Stimulated activated naive CD8-positive, alpha-beta T cell treated with anti-CD3 and anti-CD28 coated beads, Interleukin-15, Interleukin-2, amounts not matched to agents 100 U/mL and 50 U/mL, for 24 hours (primary cell): ENCODE measurements around the gene RELN.
"Not testable (repeated sequence)": the region's sequence is repeated elsewhere in the genome, so short reads cannot be mapped to it uniquely, and the experiment has no call there.

Experiments
- ATAC-seq: fragments of 150-1000 bp; cut with Tn5 transposase; one replicate; pipeline ENCODE4 v1.10.0; 2021
- DNase-seq: peaks from one replicate; pipeline ENCODE4 v3.0.0; 2021

The RELN gene

GRCh38 chr7:103787041-103787440, 202.4 kb downstream of the RELN start:
- DNase-seq, ATAC-seq: not testable (repeated sequence)

DNA sequence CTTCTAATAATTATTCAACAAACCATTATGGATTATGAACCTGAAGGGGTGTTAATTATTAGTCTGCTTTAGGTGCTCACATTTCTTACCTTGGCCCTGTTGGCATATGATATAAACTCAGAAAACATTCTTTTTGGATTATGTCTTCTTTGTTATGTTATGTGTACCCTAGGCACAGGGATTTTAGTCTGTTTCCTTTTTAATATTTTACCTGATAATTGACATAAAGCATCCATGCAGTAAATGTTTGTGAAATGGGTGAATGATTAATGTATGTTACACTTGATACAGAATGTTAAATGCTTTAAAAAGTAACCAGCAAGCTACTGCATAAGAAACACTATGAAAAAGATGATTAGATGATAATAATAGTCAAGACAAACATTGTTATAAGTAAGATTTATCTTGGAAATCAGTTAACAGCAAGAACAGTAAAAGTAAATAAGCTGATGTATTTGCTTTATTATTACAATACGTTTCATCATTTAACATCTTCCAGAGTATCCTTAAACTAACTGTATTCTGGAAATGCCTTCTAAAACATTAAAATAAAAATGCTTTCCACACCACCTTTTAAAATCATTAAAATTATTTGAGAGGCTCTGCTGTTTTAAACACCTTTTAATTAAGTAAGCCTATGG, 204.7 kb downstream of the RELN start:
- ATAC-seq (no peak), DNase-seq (no peak)

GRCh38 chr7:103781409-103781808, 208.0 kb downstream of the RELN start:
- ATAC-seq (no peak), DNase-seq (no peak)

- not testable (repeated sequence) for DNase-seq
Measured at GRCh38 chr7:103780561-103780960, 208.9 kb downstream of the RELN start.

GRCh38 chr7:103777440-103777839, 212.0 kb downstream of the RELN start:
- ATAC-seq (no peak), DNase-seq (no peak)

More at GRCh38 chr7:103780561-103780960, 208.9 kb downstream of the RELN start:
- not testable (repeated sequence) for ATAC-seq

GRCh38 chr7:103773726-103774125, 215.7 kb downstream of the RELN start:
- DNase-seq (no peak), ATAC-seq (no peak)

DNA sequence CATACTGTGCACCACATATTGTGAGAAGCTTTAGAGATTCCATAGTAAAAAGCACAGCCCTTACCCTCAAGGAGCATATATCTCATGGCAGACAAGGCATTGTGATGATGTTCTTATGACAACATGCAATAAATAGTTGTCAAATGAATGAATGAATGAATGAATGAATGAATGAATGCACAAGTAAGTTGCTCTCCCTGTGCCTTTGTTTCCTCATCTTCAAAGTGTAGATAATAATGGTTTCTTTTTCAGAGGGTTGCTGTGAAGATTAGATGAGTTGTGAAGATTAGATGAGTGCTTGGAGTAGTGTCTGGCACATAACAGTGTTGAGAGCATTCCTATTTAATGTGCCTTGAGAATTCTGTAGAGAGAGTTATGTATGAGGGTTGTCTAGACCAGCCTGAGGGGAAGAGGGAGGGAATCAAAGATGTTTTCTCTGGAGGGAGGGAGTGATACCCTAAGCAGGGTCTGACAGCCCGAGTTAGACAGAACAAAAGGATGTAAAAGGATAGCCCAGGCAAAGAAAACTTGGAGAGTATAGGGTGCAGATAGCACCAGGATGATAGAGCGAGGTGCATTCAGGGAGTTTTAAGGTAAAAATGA, 217.2 kb downstream of the RELN start:
- ATAC-seq, result no peak
- DNase-seq, result no peak

- no peak for ATAC-seq
Measured at GRCh38 chr7:103771294-103771693, 218.2 kb downstream of the RELN start.

DNA sequence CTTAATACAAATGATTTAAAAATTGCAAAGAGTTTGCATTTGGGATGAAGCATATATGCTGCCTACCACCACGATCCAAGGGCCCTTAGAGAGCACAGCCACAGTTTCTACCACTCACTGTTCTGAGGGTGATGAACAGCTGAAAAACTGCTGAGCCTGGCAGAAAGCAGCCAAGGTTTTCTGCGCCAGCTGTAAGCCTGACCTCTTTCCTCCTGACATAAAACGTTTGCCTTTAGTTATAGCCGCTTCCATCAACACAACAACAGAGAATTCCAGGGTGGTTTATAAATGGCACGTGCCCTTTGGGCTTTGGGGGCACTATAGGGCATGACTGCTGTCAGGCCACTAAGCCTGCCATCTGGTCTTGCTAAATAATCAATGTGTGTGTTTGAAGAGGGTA, 222.8 kb downstream of the RELN start:
- ATAC-seq, result no peak

More at GRCh38 chr7:103771294-103771693, 218.2 kb downstream of the RELN start:
- no peak for DNase-seq

GRCh38 chr7:103765901-103766300, 223.6 kb downstream of the RELN start:
- DNase-seq (no peak), ATAC-seq (no peak)

More for the DNA sequence above, 222.8 kb downstream of the RELN start:
- no peak for DNase-seq

DNA sequence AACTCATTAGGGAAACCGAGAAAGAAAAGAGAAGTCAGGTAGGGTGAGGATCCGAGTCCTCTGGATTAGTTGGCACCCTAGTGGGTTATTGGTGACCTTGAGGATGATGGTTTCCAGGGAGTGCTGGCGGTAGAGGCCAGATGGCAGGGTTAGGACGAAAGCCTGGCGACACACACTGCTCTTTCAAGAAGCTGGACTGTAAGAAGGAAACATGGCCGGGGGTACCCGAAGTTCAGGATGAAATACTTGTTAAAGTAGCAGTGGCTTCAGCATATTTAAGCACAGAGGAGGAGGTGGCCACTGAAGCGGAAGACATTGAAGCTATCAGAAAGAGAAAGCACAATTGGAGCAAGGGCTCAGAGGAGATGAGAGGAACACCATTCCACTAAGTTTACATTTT, 224.6 kb downstream of the RELN start:
- no peak for ATAC-seq
- no peak for DNase-seq

GRCh38 chr7:103762877-103763276, 226.6 kb downstream of the RELN start:
- no peak for DNase-seq
- ATAC-seq, result no peak

GRCh38 chr7:103762065-103762760, 227.2 kb downstream of the RELN start:
- ATAC-seq, result no peak
- DNase-seq, result no peak

GRCh38 chr7:103752995-103753394, 236.5 kb downstream of the RELN start:
- no peak for ATAC-seq
- DNase-seq, result no peak

DNA sequence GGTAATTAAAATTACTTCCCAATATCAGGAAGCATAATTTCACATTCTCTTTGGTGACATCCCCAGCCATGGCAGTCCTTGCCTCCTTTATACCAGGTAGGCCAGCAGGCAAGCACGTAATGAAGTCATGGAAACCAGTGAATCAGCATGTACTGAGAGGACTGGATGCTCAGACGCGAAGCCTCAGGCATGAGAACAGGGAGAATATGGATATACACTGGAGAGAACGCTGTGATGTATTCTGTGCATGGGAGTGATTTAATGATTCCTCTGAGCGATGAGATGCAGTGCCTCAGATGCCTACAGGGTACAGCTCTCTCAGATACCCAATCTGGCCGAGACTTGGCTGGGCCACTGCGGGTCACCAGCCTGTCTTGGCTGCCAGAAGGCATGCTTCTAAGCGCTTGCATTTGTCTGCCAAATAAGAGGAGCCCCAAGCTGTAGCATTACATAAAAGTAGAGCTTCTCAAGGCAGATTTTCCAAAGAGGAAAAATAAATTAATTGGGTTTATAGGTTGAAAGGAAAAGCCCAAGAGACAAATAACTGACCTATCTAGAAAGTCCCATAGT, 238.1 kb downstream of the RELN start:
- DNase-seq, result no peak
- ATAC-seq, result no peak

DNA sequence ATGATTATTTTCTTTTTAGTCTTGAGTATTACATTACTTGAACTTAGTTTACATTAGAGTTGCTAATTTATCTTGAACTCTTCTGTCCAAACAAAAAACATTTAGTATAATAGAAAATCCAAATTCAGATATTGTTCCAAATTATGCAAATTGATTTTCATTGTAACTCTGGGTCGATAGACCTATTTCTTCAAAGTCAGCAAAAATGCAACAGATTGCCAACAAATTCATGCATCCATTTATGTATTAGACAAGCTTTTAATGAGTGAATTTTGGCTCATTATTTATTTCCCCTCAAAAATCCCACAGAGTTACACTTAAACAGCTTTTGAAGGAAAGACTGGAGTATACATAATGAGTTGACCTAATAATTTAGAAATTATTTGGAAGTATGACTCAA, 240.8 kb downstream of the RELN start:
- ATAC-seq (no peak), DNase-seq (no peak)

GRCh38 chr7:103735377-103735776, 254.1 kb downstream of the RELN start:
- no peak for DNase-seq
- no peak for ATAC-seq

DNA sequence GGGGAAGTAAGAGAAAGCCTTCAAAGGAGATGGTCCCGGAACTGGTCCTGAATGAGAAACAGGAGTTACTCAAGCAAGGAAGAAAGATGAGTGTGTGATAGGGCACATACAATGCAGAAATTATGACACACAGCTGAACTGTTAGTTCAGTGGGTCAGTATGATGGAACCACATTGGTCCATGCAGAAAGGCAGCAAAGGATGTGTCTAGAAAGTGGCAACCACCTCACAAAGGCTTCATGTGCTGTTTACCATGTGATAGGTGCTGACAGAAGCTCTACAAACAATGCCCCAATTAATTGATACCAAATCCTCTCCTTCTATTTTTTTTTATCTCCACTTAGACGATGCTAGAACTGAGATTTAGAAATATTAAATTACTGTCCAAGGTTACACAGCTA, 258.3 kb downstream of the RELN start:
- DNase-seq, result no peak
- no peak for ATAC-seq

- DNase-seq, result no peak
Measured at GRCh38 chr7:103729026-103729425, 260.4 kb downstream of the RELN start.

GRCh38 chr7:103727982-103728610, 261.4 kb downstream of the RELN start:
- DNase-seq, result no peak
- ATAC-seq, result no peak

More at GRCh38 chr7:103729026-103729425, 260.4 kb downstream of the RELN start:
- no peak for ATAC-seq

DNA sequence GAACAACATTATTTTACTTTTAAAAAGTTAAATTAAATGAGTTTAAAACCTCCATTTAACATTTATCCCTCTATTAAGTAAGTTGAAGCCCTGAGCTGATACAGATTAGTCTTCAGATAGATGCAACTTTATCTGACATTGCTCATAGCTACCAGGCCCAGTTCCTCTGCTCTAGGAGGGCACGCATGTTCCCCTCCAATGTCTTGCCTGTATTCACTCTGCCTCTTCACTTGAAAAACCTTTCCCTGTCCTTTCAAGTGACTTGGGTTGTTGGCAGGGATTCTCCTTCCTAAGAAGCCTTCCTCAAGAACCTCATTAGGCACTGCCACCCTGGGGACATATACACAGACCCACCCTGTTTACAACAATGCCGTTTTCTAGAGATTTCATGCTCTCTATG, 270.4 kb downstream of the RELN start:
- DNase-seq, result no peak
- no peak for ATAC-seq

- no peak for ATAC-seq
Measured at GRCh38 chr7:103718482-103719061, 270.9 kb downstream of the RELN start.

More at GRCh38 chr7:103718482-103719061, 270.9 kb downstream of the RELN start:
- no peak for DNase-seq
